ENCODE measurements around the gene SH2D5. TPM values are rescaled to one million over a fixed set of nuclear protein-coding genes. Genes with fewer than 3 reads are reported as not detected.
A peak's percentile ranks its signal among the peaks of the same experiment; 100 is the strongest.

Gene SH2D5
- total RNA-seq, 1 donor from 2014 or later, result 0.75 TPM

GRCh38 chr1:20706841-20707240 is 25.7 kb downstream of the SH2D5 start:
- no peak overlapping the region for H3K4me3 Mint-ChIP-seq (ENCODE audit: unreplicated experiment)
- H3K36me3 Mint-ChIP-seq (ENCODE audit: low read depth), result no peaks in the 10 kb centered on the region
- no peak for DNase-seq (ENCODE audit: low spot score)
- H3K27ac Mint-ChIP-seq (ENCODE audit: unreplicated experiment), result no peak overlapping the region
- no peaks in the 10 kb centered on the region for H3K9me3 Mint-ChIP-seq (ENCODE audit: low read depth)
- TF ChIP-seq CTCF (IDR thresholded peaks at IDR 0.05), result no peak
- no peaks in the 10 kb centered on the region for H3K4me1 Mint-ChIP-seq (ENCODE audit: low read depth)
- H3K27me3 Mint-ChIP-seq (ENCODE audit: low read depth), result no peaks in the 10 kb centered on the region

DNA sequence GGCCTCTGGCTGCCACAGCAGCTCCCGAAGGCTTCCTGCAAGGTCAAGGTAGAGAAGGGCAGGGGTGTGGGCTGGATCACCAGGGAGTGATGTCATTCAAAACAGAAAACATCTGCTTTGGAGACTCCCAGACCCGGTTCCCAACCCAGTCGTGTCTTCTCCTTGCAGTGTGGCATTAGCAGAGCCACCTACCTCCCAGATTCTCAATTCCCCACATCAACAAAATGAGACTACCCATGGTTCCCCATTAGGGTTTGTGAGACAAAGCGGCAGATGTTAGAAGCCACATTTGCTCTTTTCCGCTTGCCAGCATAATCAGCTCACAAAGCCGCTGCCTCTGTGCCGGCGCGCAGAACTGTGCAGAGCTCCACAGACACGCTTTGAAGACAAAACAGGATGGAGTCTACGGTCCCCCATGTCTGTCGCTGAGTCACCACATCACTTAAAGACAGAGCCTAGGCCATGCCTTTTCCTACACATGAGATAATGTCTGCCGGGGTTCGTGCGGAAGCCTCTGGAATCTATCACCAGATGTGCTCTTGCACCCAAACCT is 27.2 kb downstream of the SH2D5 start:
- no peak for DNase-seq (ENCODE audit: low spot score)
- no peaks in the 10 kb centered on the region for H3K27me3 Mint-ChIP-seq (ENCODE audit: low read depth)
- TF ChIP-seq CTCF (IDR thresholded peaks at IDR 0.05), result no peak
- H3K27ac Mint-ChIP-seq (ENCODE audit: unreplicated experiment), result no peak overlapping the region
- H3K9me3 Mint-ChIP-seq (ENCODE audit: low read depth), result no peaks in the 10 kb centered on the region
- no peak overlapping the region for H3K4me3 Mint-ChIP-seq (ENCODE audit: unreplicated experiment)
- H3K36me3 Mint-ChIP-seq (ENCODE audit: low read depth), result no peaks in the 10 kb centered on the region
- no peaks in the 10 kb centered on the region for H3K4me1 Mint-ChIP-seq (ENCODE audit: low read depth)

DNA sequence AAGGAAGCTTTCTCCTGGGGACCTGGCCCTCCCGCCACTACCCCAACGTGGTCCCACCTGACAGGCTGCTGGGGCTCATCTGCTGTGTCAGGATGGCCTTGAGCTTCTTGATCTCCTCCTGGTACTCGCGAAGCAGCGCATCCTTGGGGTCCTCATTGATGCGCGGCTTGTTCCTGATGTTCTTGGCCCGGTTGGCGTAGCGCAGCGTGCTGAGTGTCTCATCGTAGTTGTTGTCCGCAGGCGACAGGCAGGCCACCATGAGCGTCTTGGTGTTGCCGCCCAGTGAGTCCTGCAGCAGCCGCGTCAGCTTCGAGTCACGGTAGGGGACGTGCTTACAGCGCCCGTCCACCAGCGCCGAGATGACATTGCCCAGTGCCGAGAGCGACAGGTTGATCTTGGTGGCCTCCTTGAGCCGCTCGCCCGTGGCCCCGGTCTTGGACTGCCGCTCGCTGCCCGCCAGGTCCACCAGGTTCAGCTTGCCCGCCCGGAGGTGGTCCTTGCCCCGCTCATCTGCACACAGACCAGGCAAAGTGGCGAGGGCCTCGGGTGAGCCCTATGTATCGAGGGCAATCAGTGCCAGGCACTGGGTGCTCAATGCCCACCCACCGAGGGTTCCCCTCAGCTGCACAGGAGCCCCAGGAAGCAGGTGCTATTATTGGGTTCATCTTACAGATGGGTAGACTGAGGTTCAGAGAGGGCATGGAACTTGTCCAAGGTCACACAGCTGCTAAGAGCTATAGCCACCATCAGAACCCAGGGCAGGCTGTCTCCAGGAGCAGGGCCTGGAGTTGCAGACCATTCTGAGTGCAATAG is 27.9 kb downstream of the SH2D5 start:
- Mint-ChIP-seq H3K36me3 (ENCODE audit: low read depth) (no peaks in the 10 kb centered on the region), H3K27me3 (ENCODE audit: low read depth) (no peaks in the 10 kb centered on the region), H3K9me3 (ENCODE audit: low read depth) (no peaks in the 10 kb centered on the region), H3K4me3 (ENCODE audit: unreplicated experiment) (no peak overlapping the region), H3K4me1 (ENCODE audit: low read depth) (no peaks in the 10 kb centered on the region), H3K27ac (ENCODE audit: unreplicated experiment) (no peak overlapping the region)
- DNase-seq (ENCODE audit: low spot score), result no peak
- no peak for TF ChIP-seq CTCF (IDR thresholded peaks at IDR 0.05)

DNA sequence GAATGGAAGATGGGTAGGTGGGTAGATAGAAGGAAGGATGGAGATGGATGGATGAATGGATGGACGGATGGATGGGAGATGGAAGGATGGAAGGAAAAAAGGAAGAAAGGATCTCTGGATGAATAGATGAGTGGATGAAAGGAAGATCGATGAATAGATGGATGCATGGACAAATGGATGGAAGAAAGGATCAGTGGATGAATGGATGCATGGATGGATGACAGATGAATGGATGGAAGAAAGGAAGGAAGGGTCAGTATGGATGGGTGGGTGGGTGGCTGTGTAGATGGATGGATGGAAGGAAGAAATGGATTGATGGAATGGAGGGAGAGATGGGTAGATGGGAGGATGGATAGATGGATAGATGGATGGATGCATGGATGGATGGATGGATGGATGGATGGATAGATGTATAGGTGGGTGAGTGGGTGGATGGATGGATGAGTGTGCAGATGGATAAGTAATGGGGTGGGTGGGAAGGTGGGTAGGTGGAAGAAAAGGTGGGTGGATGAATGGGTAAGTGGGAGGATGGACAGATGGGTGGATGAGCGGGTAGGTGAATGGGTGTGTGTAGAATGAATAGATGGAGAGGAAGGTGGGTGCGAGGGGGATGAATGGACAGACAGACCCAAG is 29.3 kb downstream of the SH2D5 start:
- no peak overlapping the region for H3K27ac Mint-ChIP-seq (ENCODE audit: unreplicated experiment)
- no peak for TF ChIP-seq CTCF (IDR thresholded peaks at IDR 0.05)
- no peaks in the 10 kb centered on the region for H3K9me3 Mint-ChIP-seq (ENCODE audit: low read depth)
- no peaks in the 10 kb centered on the region for H3K36me3 Mint-ChIP-seq (ENCODE audit: low read depth)
- no peaks in the 10 kb centered on the region for H3K27me3 Mint-ChIP-seq (ENCODE audit: low read depth)
- H3K4me3 Mint-ChIP-seq (ENCODE audit: unreplicated experiment), result no peak overlapping the region
- DNase-seq (ENCODE audit: low spot score), result no peak
- H3K4me1 Mint-ChIP-seq (ENCODE audit: low read depth), result peaks cover 5% of the 10 kb centered on the region

- Mint-ChIP-seq H3K4me3 (ENCODE audit: unreplicated experiment) (no peak overlapping the region), H3K27ac (ENCODE audit: unreplicated experiment) (no peak overlapping the region)
- no peak for DNase-seq (ENCODE audit: low spot score)
Measured at GRCh38 chr1:20702416-20702815, 30.1 kb downstream of the SH2D5 start.

More at GRCh38 chr1:20702416-20702815, 30.1 kb downstream of the SH2D5 start:
- no peaks in the 10 kb centered on the region for H3K36me3 Mint-ChIP-seq (ENCODE audit: low read depth)
- TF ChIP-seq CTCF (IDR thresholded peaks at IDR 0.05), result peak; percentile 54
- no peaks in the 10 kb centered on the region for H3K9me3 Mint-ChIP-seq (ENCODE audit: low read depth)
- H3K4me1 Mint-ChIP-seq (ENCODE audit: low read depth), result peaks cover 11% of the 10 kb centered on the region
- H3K27me3 Mint-ChIP-seq (ENCODE audit: low read depth), result no peaks in the 10 kb centered on the region

Measured in chondrocyte (in vitro differentiated cells).